Frontal cortex (tissue), 4 donors: ENCODE data around the gene SHROOM3. TPM values are rescaled to one million over a fixed set of nuclear protein-coding genes. Genes with fewer than 3 reads are reported as not detected.

Experiments used
- DNase-seq, 2 donors: peaks; one replicate each; pipeline ENCODE4 v3.0.0; 2012; ENCODE audit warnings: low spot score in 2 of 2
- FAIRE-seq: peaks from 2 replicates; lab custom pipeline; 2012; peaks lifted over from hg19 to GRCh38; lab: Jason Lieb, UNC
- total RNA-seq: library from RNA; depleted of rRNA; stranded (reverse); fragments of >200 nt; gene quantifications from one replicate; pipeline ENCODE4 v1.2.3, GENCODE V29; 2014
- donor health status: control.
- donor health status: control.
- donor health status: control.

The SHROOM3 gene
- total RNA-seq, 1 donor from 2014 or later, result 9.8 TPM

DNA sequence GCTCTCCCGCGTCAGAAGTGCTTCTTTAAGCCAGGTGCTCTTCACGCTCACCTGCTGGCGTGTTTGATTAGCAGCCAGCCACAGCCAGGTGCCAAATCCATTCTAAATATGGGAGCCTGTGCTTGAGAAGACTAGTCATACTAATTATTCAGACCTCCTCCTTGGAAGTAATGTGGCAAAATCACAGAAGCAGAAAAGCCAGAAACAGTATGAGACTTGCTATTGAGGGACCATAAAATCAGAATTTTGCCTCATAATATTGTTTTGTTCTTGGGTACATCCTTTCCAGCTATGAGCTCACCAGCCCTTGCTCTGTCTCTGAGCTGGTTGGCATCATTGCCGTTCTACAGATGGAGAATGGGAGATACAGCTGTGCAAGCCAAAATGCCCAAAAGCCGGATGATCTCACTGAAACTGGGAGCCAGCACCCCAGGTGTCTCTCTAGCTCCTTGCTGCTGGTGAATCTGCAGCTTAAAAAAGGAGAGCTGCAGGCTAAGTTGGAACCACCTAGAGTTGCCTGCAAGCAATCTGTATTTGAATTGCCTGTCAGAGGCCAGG, 205.4 kb downstream of the SHROOM3 start:
- DNase-seq, result no peak
- no peak for FAIRE-seq

DNA sequence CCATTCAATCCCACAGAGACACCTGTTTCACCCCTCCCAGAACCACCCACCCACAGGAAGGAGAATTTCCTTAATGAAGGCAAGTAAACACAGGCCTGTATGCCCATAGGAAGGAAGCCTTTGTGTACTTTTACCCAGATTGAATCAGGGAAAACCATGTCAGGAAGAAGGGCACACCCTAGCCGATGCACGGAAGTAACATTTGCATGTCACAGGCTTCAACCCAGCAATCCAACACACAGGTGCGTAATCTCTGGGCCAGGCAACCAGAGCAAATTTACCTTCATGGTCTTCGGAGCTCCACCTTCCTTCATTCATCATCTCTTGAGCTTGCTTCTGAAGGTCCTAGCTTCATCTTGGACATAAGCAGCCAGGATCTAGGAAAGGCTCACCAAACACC, 206.3 kb downstream of the SHROOM3 start:
- FAIRE-seq (no peak), DNase-seq (no peak)

GRCh38 chr4:76641758-76642157, 206.7 kb downstream of the SHROOM3 start:
- no peak for FAIRE-seq
- no peak for DNase-seq

GRCh38 chr4:76644831-76645485, 209.9 kb downstream of the SHROOM3 start:
- no peak for FAIRE-seq
- DNase-seq, result no peak

GRCh38 chr4:76649086-76649485, 214.1 kb downstream of the SHROOM3 start:
- DNase-seq (no peak), FAIRE-seq (no peak)

DNA sequence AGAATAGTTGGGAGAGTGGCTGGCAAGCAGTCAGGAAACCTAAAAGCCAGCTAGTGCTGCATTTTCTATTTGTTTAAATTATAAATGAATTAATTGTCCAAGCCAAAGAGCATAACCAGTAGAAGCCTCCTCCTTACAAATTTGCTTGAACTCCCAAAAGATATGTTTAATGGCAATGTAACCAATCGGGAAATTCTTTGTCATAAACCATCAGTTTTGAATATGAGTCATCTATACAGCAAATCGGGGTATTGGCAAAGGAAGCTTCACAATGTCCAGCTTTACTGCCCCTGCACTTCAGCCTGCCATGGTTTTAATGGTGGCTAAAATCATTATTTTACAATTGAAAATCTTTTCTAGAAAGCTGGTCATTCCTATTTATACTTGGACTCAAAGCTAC, 216.6 kb downstream of the SHROOM3 start:
- DNase-seq, result no peak
- no peak for FAIRE-seq

DNA sequence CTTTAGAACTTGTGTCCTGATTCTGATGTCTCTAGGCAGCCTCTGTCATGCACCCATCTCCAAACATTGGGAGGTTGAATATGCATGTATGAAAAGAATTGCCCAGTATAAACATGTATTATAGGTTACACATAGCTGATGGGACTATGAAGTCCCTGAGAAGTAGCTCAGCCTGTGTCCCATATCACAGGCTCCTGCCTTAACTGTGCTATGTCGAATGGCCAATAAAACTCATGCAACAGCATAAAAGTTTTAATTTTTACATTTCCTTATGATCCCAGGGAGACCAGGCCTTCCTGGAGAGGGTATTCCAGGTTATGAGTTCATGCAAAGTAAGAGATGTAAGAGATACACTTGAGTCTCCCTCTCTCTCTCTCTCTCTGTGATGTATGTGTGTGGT, 217.4 kb downstream of the SHROOM3 start:
- no peak for FAIRE-seq

DNA sequence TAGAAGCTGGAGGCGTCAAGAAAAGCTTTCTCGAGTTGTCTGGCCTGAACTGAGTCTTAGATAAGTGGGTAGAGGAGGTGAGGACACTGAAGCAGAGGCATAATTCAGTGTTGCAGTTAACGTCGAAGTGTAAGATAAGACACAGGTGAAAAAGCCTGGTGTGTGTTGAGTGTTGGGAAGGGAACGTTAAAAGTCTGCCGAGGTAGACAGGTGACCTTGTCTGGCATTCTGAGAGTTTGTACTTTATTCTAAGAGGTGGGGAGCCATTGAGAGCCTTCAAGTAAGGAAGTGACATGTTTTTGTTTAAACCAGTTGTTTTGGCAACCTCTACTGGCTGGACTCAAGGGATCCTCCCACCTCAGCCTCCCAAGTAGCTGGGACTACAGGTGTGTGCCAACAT, 219.1 kb downstream of the SHROOM3 start:
- no peak for DNase-seq
- FAIRE-seq, result no peak

More for the DNA sequence above, 217.4 kb downstream of the SHROOM3 start:
- no peak for DNase-seq

- DNase-seq, result no peak
- FAIRE-seq, result no peak
Measured at GRCh38 chr4:76654791-76655190, 219.8 kb downstream of the SHROOM3 start.

- DNase-seq (no peak), FAIRE-seq (no peak)
Measured at GRCh38 chr4:76655566-76656479, 220.8 kb downstream of the SHROOM3 start.

GRCh38 chr4:76657443-76657842, 222.4 kb downstream of the SHROOM3 start:
- no peak for FAIRE-seq
- DNase-seq, result no peak

- FAIRE-seq, result no peak
- no peak for DNase-seq
Measured at GRCh38 chr4:76658231-76659102, 223.4 kb downstream of the SHROOM3 start.

GRCh38 chr4:76659103-76659490, 224.1 kb downstream of the SHROOM3 start:
- FAIRE-seq (no peak), DNase-seq (no peak)

- DNase-seq (no peak), FAIRE-seq (no peak)
Measured at GRCh38 chr4:76663824-76664223, 228.8 kb downstream of the SHROOM3 start.

DNA sequence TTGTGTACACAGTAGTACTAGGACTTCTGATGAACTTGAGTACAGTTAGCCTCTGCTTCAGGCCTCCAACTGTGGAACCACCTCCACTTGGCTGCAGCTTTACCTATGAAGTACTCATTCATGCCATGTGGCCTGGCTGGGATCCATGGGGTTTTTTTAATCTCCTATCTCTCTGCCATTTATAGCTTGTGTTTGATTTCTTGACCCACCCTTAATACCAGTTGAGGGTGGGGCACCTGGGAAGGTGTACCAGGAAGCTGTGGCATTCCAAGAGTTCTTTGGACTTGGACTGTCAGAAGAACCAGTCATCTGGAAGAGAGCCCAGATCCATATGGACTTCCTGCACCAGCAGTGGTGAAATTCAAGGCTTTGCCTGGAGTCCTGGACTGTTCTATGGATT, 230.1 kb downstream of the SHROOM3 start:
- DNase-seq (no peak), FAIRE-seq (no peak)

DNA sequence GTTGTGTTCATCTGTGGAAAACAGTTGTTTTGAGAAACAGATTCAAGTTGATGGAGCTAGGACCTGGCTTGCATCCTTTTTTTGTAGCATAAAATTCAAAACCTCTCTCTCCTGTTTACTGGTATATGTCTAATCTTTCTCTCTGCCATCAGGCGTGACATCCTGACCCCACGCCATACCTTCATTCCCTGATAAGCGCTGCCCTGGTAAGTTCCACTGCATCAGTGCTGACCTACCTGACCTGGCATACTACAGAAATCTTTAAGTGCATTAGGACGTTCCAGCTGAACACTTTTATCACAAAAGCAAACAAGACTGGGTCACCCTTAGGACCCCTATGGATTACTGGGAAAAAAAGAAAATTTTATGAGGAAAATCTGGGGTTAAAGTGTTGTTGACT, 230.7 kb downstream of the SHROOM3 start:
- FAIRE-seq (no peak), DNase-seq (no peak)

- FAIRE-seq, result no peak
- DNase-seq, result no peak
Measured at GRCh38 chr4:76666944-76667532, 232.0 kb downstream of the SHROOM3 start.

- DNase-seq, result no peak
- FAIRE-seq, result no peak
Measured at GRCh38 chr4:76670631-76671030, 235.6 kb downstream of the SHROOM3 start.

GRCh38 chr4:76673362-76673761, 238.3 kb downstream of the SHROOM3 start:
- FAIRE-seq (no peak), DNase-seq (no peak)

DNA sequence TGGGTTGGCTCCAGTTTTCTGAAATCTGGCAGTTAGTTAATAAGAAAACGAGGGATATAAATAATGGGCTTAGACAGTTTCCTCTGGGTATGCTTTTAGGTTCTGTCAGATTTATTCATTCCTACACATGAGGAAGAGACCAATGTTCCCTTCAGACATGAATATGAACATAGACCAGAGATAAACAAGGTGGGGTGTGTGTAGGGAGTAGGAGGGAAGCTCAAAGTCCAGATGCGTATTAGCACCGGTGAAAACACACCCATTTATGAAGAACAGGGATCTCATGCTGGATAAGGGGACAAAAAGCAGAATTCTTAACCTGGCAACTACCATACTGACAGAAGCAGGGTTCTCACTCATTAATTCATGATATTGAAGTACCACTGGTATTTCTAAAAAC, 240.0 kb downstream of the SHROOM3 start:
- no peak for FAIRE-seq
- DNase-seq, result no peak
